Measurements from ENCODE around the gene NRL.

Gene NRL

DNA sequence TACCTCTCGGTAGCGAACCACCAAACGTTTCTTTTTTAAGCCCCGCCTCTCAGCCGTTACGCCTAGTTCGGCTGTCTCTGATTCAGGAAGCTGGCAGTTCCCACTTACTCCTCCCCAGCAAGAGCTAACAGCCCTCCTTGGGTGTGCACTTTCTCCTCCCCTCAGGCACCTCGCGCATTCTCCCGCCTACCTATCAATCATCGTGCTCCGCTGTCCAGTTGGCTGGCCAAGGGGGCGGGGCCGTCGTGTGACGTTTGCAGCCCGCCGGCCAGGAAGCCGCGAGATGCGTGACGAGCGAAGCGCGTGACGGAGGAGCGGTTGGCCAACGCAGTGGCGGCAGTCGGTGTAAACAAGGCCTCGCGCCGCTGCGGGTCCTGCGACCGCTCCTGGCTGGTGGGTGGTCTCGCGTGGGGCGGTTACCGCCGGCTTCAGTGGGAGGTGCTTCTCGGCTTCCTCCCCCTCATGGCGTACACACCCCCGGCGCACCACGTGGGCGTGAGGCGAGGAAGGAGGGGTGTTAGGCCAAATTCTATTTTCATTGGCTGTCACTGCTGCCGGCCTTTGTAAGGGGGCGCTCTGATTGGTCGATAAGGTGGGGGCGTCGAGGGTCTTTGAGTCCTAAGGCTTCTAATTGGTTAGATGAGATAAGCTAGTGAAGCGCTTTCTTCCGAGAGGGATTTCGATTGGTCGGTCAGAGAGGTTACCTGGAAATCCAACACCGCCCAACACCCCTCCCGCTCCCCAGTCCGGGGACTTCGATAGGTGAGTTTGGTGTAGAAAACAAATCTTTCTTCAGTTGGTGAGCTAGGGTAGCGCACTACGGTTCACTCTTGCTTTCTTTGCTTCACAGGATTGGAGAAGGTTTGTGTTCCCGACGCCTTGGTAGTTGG, at the start of gene NRL, which contains the start of gene DCAF11:
NRL (minus strand) TSS at position 418 of the 890 bp plus-strand sequence. CDS start 32,101 bp downstream, outside the sequence.
DCAF11 (plus strand) TSS at position 246 of the 890 bp plus-strand sequence. CDS start 818 bp downstream, outside the sequence.
- TF ChIP-seq, protein P1, sequence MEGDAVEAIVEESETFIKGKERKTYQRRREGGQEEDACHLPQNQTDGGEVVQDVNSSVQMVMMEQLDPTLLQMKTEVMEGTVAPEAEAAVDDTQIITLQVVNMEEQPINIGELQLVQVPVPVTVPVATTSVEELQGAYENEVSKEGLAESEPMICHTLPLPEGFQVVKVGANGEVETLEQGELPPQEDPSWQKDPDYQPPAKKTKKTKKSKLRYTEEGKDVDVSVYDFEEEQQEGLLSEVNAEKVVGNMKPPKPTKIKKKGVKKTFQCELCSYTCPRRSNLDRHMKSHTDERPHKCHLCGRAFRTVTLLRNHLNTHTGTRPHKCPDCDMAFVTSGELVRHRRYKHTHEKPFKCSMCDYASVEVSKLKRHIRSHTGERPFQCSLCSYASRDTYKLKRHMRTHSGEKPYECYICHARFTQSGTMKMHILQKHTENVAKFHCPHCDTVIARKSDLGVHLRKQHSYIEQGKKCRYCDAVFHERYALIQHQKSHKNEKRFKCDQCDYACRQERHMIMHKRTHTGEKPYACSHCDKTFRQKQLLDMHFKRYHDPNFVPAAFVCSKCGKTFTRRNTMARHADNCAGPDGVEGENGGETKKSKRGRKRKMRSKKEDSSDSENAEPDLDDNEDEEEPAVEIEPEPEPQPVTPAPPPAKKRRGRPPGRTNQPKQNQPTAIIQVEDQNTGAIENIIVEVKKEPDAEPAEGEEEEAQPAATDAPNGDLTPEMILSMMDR (IDR thresholded peaks at IDR 0.05; ENCODE audit: insufficient read depth, low read length, poor library complexity, severe bottlenecking): no peak
- Histone ChIP-seq H3K4me3 (replicated peaks; ENCODE audit: low read depth, low read length) (peak within 1 kb of the TSS; percentile 72), H3K36me3 (ENCODE audit: control insufficient read depth, insufficient read depth, low read length) (peaks cover 25% of the 10 kb centered on the region), H3K27me3 (replicated peaks; ENCODE audit: control insufficient read depth, insufficient read depth, low read length) (no peaks in the 10 kb centered on the region)
- peak; percentile 99 for DNase-seq (ENCODE audit: extremely low read depth, insufficient read length)

DNA sequence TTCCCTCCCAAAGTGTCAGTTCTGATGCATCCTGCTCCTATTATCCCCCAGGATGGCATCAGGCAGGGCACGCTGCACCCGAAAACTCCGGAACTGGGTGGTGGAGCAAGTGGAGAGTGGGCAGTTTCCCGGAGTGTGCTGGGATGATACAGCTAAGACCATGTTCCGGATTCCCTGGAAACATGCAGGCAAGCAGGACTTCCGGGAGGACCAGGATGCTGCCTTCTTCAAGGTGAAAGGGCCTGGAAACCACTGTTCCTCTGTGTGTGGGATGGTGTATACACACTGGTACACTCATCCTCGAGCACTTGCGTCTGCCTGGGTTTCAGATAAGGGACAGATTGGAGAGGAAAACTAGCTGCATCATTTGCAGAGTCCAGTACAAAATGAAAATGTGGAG, 47.3 kb upstream of the NRL start:
- Histone ChIP-seq H3K36me3 (ENCODE audit: control insufficient read depth, insufficient read depth, low read length) (peaks cover 56% of the 10 kb centered on the region), H3K4me3 (replicated peaks; ENCODE audit: low read depth, low read length) (peak overlapping the region; percentile 96), H3K27me3 (replicated peaks; ENCODE audit: control insufficient read depth, insufficient read depth, low read length) (no peaks in the 10 kb centered on the region)
- TF ChIP-seq, protein P1 (IDR thresholded peaks at IDR 0.05; ENCODE audit: insufficient read depth, low read length, poor library complexity, severe bottlenecking): no peak
- DNase-seq (ENCODE audit: extremely low read depth, insufficient read length): no peak

DNA sequence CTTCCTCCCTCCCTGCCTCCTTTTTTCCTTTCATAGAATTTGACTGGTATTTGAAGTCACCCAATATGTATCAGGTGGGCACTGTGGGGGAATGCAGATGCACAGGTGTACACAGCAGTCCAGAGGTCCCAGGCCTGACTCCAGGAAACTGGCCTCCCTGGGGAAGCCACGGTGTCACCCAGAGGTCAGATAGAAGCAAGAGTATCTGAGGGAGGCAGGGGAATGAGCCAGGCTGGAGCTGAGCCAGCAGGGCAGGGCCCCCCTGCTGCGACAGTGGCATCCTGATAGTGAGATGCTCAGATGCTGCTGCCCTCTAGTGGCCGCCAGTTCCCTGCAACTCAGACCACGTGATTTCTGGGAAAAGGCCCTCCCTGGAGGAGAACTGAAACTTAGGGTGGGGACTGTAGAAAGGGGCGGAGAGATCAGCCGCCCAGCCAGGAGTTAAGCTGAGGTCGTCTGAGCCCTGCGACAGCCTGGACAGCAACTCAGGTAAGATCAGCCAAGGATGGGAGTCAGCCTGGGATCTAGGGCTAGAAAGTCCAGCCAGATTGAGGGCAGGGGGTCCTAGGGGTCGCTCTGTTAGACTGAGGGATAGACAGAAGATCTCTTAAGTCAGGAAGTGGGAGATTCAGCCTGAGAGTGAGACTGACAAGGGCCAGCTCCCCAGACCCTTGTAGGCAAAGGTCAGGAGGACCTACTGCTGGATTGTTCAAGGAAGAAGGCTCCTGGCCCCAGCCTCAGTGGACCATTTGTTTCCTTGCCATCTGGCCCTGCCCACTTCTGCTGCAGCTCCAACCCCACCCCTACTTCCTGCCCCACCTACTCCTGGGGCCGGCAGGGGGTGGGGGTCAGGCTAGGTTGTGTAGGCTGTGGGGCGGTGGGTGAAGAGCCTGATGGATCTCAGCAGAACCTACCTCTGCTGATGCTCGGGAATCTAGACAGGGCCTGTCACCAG, 46.4 kb upstream of the NRL start, which contains the start of gene IRF9:
IRF9 (plus strand) TSS at position 416 of the 955 bp plus-strand sequence. CDS start 880 bp downstream, outside the sequence.
- peak within 1 kb of the TSS; percentile 96 for H3K4me3 ChIP-seq (replicated peaks; ENCODE audit: low read depth, low read length)
- peaks cover 56% of the 10 kb centered on the region for H3K36me3 ChIP-seq (ENCODE audit: control insufficient read depth, insufficient read depth, low read length)
- TF ChIP-seq, protein P1 (IDR thresholded peaks at IDR 0.05; ENCODE audit: insufficient read depth, low read length, poor library complexity, severe bottlenecking): peak; percentile 88
- DNase-seq (ENCODE audit: extremely low read depth, insufficient read length): peak; percentile 90
- H3K27me3 ChIP-seq (replicated peaks; ENCODE audit: control insufficient read depth, insufficient read depth, low read length): no peaks in the 10 kb centered on the region

DNA sequence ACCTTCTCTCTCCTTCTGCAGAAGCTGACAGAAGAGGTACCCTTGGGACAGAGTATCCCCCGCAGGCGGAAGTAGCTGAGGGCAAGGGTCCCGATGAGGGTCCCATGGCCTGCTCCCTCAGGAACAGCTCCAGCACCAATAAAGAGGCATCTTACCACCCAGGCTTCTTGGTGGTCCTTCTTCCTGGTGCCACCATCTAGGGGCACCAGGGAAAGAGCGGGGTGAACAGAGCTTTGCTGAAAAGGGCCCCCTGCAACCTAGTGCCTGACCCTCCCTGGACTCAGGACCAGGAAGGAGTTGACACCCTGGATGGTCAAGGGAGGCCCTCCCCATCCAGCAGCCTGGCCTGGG, 45.7 kb upstream of the NRL start:
- H3K36me3 ChIP-seq (ENCODE audit: control insufficient read depth, insufficient read depth, low read length): peaks cover 53% of the 10 kb centered on the region
- TF ChIP-seq, protein P1 (IDR thresholded peaks at IDR 0.05; ENCODE audit: insufficient read depth, low read length, poor library complexity, severe bottlenecking): no peak

DNA sequence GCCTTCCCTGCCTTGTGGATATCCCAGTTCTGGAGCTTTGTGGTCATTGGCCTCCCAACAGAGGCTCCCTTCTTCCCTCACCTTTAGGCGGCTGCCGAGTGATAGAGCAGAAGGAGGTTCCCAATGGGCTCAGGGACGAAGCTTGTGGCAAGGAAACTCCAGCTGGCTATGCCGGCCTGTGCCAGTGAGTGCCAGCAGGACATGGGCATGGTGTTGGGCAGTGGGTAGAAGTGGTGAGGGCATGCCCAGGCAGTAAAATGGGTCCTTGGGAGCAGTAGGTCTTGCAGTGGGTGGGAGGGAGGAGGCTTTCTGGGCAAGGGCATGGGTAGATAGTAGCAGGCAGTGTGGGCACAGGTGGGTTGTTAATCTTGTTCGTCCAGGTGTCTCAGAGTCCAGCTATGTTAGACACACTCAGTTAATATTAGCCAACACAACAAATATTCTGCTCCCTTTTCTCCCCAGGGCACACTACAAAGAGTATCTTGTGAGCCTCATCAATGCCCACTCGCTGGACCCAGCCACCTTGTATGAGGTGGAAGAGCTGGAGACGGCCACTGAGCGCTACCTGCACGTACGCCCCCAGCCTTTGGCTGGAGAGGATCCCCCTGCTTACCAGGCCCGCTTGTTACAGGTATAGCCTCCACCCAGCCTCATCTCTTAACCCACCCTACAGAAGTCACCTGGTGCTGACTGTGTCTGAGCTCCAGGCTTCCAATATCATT, 45.2 kb upstream of the NRL start:
- H3K36me3 ChIP-seq (ENCODE audit: control insufficient read depth, insufficient read depth, low read length): peaks cover 53% of the 10 kb centered on the region
- H3K27me3 ChIP-seq (replicated peaks; ENCODE audit: control insufficient read depth, insufficient read depth, low read length): no peaks in the 10 kb centered on the region
- no peak overlapping the region for H3K4me3 ChIP-seq (replicated peaks; ENCODE audit: low read depth, low read length)
- no peak for DNase-seq (ENCODE audit: extremely low read depth, insufficient read length)
- TF ChIP-seq, protein P1 (IDR thresholded peaks at IDR 0.05; ENCODE audit: insufficient read depth, low read length, poor library complexity, severe bottlenecking): no peak

More for the DNA sequence above, 45.7 kb upstream of the NRL start:
- no peak for DNase-seq (ENCODE audit: extremely low read depth, insufficient read length)
- Histone ChIP-seq H3K4me3 (replicated peaks; ENCODE audit: low read depth, low read length) (no peak overlapping the region), H3K27me3 (replicated peaks; ENCODE audit: control insufficient read depth, insufficient read depth, low read length) (no peaks in the 10 kb centered on the region)

Data from GM06990 (cell line).